Esophagus squamous epithelium (tissue), 5 donors: ENCODE results near the gene RBM6. TPM values are rescaled to one million over a fixed set of nuclear protein-coding genes. Genes with fewer than 3 reads are reported as not detected.

Experiments used
- DNase-seq: peaks from one replicate; lab custom pipeline; 2025; lab: John Stamatoyannopoulos, UW
- H3K27ac ChIP-seq, 4 donors: fragments of 200-600 bp; sonication (generic); one replicate each; pipeline ENCODE4 v1.5.1; 2016 to 2019; ENCODE audit warnings: mild to moderate bottlenecking in 1 of 4
- H3K27me3 ChIP-seq, 4 donors: fragments of 200-600 bp; sonication (generic); 1 replicate in 3 of 4; 2 replicates in 1 of 4; pipeline versions ENCODE4 v1.5.1 to v1.6.0; 2017 to 2021; ENCODE audit warnings: antibody characterized with exemption in 1 of 4
- H3K36me3 ChIP-seq, 3 donors: fragments of 200-600 bp; sonication (generic); one replicate each; pipeline ENCODE4 v1.5.1; 2016 to 2019
- H3K4me1 ChIP-seq, 3 donors: fragments of 200-600 bp; sonication (generic); one replicate each; pipeline ENCODE4 v1.5.1; 2017 to 2019
- H3K4me3 ChIP-seq, 4 donors: fragments of 200-600 bp; sonication (generic); 1 replicate in 3 of 4; 2 replicates in 1 of 4; pipeline ENCODE4 v1.5.1; 2016 to 2019; ENCODE audit warnings: mild to moderate bottlenecking in 2 of 4, moderate library complexity in 1 of 4
- H3K9me3 ChIP-seq, 3 donors: fragments of 200-600 bp; sonication (generic); one replicate each; pipeline ENCODE4 v1.5.1; 2016 to 2019
- CTCF ChIP-seq, 6 experiments: fragments of 450-650 bp in 4 of 6; fragments of 200-600 bp in 2 of 6; sonication (generic) in 2 of 6; IDR thresholded peaks; one replicate each; pipeline ENCODE4 v1.5.1; 2016 to 2019; ENCODE audit warnings: antibody characterized with exemption in 6 of 6, mild to moderate bottlenecking in 4 of 6, moderate library complexity in 4 of 6
- POLR2A ChIP-seq, 4 donors: fragments of 450-650 bp; IDR thresholded peaks; one replicate each; pipeline ENCODE4 v1.6.1; 2017; ENCODE audit warnings: antibody characterized with exemption in 4 of 4, mild to moderate bottlenecking in 4 of 4, moderate library complexity in 3 of 4
- WGBS, 2 donors: methylation state at CpG; one replicate each; pipeline ENCODE4 v1.1.5; 2018; 5-methylcytosine and 5-hydroxymethylcytosine counted together
- intact Hi-C: fragments of 100-400 bp; cut with DNase I; formaldehyde crosslinking; loops from one replicate; pipeline ENCODE4 v1.15.0; 2022
- total RNA-seq, 4 donors: library from RNA; depleted of rRNA; stranded (reverse); fragments of >200 nt; gene quantifications; one replicate each; pipeline ENCODE4 v1.1.0, GENCODE V29; 2016
- donor health status: DM: yes; HTN: yes; CAD: no.

Gene RBM6
- total RNA-seq, 4 donors from 2014 or later: 32.2 to 85.1 (median 42.7) TPM

DNA sequence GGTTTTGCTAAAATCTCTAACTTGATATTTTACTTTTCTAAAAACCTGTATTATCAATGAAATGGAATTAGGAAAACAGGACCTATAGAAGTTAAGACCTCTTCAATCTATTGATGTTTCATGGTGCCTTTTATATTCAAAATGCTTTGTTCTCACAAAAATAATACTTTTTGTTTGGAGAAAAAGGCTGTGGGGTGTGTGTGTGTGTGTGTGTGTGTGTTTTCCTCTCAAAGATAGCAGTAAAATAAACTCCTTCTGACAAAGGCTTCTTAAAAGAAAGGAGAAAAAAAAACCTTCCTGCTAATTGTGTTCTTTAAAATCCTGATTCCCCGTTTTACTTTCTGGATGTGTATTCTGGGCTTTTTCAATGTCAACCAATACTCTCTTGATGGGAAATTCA is 54.5 kb downstream of the RBM6 start:
- intact Hi-C loops: no loop called here
- no peaks in the 10 kb centered on the region for H3K9me3 ChIP-seq
- no peak overlapping the region for H3K4me3 ChIP-seq
- no peak for DNase-seq
- WGBS, 2 donors: 68 to 89% methylated on average over 1 of the region's 1 CpG
- no peak overlapping the region for H3K27ac ChIP-seq
- no peak for TF ChIP-seq CTCF (IDR thresholded peaks at IDR 0.05)
- no peak for TF ChIP-seq POLR2A (IDR thresholded peaks at IDR 0.05)
- H3K4me1 ChIP-seq: peaks cover 0 to 9% (median 0%) of the 10 kb centered on the region in 3 donors
- peaks cover 0 to 75% (median 0%) of the 10 kb centered on the region in 3 donors for H3K36me3 ChIP-seq
- no peaks in the 10 kb centered on the region for H3K27me3 ChIP-seq

DNA sequence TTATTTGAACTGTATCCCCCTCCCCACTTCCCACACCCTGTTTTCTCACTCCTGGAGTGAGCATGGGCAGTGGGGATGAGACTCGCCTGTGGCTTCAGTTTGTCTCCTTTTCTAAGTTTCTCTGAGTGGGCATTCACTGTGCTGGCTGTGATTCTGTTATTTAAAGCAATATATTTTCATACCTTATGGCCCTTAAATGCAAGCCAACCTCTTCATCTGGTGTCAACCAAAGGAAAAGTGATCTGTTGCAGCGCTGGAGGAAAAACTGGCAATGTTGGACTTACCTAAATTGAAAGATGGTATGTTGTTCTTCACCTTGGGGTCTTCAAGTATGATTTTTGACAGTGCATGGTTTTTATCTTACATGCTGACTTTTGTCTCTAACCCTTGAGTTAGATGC is 56.1 kb downstream of the RBM6 start:
- H3K9me3 ChIP-seq: no peaks in the 10 kb centered on the region
- H3K4me1 ChIP-seq: peaks cover 0 to 9% (median 0%) of the 10 kb centered on the region in 3 donors
- 90 to 96% methylated on average over 2 of the region's 2 CpGs for WGBS, 2 donors
- H3K27me3 ChIP-seq: no peaks in the 10 kb centered on the region
- DNase-seq: no peak
- TF ChIP-seq POLR2A (IDR thresholded peaks at IDR 0.05): no peak
- TF ChIP-seq CTCF (IDR thresholded peaks at IDR 0.05): no peak
- intact Hi-C loops: no loop called here
- H3K27ac ChIP-seq: no peak overlapping the region
- H3K36me3 ChIP-seq: peaks cover 0 to 73% (median 0%) of the 10 kb centered on the region in 3 donors
- no peak overlapping the region for H3K4me3 ChIP-seq

DNA sequence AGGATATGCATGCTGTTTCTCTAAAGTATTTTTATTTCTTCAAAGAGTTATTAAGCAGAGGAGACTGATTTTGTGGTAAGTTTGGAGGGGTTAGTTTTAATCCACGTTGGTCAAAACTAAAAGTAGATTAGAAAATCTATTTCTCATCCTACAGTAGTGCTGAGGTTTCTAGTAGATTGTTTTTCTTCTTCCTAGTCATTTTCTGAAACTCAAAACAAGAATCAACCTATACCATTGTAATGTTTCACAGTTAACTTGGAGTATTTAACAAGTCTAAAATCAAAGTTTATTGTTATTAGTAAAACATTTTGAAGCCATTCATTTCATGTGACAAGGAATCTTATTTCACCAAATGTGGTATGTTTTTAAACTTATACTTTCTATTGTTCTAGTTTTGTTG is 57.9 kb downstream of the RBM6 start:
- DNase-seq: no peak
- no peaks in the 10 kb centered on the region for H3K9me3 ChIP-seq
- peaks cover 0 to 9% (median 0%) of the 10 kb centered on the region in 3 donors for H3K4me1 ChIP-seq
- peaks cover 0 to 75% (median 0%) of the 10 kb centered on the region in 3 donors for H3K36me3 ChIP-seq
- H3K4me3 ChIP-seq: no peak overlapping the region
- no peaks in the 10 kb centered on the region for H3K27me3 ChIP-seq
- no peak overlapping the region for H3K27ac ChIP-seq
- intact Hi-C loops: no loop called here
- no peak for TF ChIP-seq CTCF (IDR thresholded peaks at IDR 0.05)
- TF ChIP-seq POLR2A (IDR thresholded peaks at IDR 0.05): no peak
- WGBS, 2 donors: 46 to 67% methylated on average over 1 of the region's 1 CpG

- WGBS, 2 donors: 53 to 67% methylated on average over 2 of the region's 2 CpGs
Observed at GRCh38 chr3:49998326-49998725, 58.4 kb downstream of the RBM6 start.

GRCh38 chr3:50001511-50001910 is 61.6 kb downstream of the RBM6 start:
- Histone ChIP-seq H3K9me3 (no peaks in the 10 kb centered on the region), H3K4me1 (peaks cover 0 to 9% (median 0%) of the 10 kb centered on the region in 3 donors), H3K36me3 (peaks cover 0 to 64% (median 0%) of the 10 kb centered on the region in 3 donors), H3K27me3 (no peaks in the 10 kb centered on the region), H3K27ac (no peak overlapping the region), H3K4me3 (no peak overlapping the region)
- DNase-seq: no peak
- 91 to 100% methylated on average over 3 of the region's 3 CpGs for WGBS, 2 donors
- TF ChIP-seq POLR2A (IDR thresholded peaks at IDR 0.05) (no peak), CTCF (IDR thresholded peaks at IDR 0.05) (no peak)
- intact Hi-C loops: no loop called here

More at GRCh38 chr3:49998326-49998725, 58.4 kb downstream of the RBM6 start:
- no peak overlapping the region for H3K4me3 ChIP-seq
- no peaks in the 10 kb centered on the region for H3K27me3 ChIP-seq
- intact Hi-C loops: no loop called here
- no peak overlapping the region for H3K27ac ChIP-seq
- peaks cover 0 to 9% (median 0%) of the 10 kb centered on the region in 3 donors for H3K4me1 ChIP-seq
- no peaks in the 10 kb centered on the region for H3K9me3 ChIP-seq
- TF ChIP-seq POLR2A (IDR thresholded peaks at IDR 0.05): no peak
- peak in 1 of 6 experiments; percentile 20 for TF ChIP-seq CTCF (IDR thresholded peaks at IDR 0.05)
- H3K36me3 ChIP-seq: peaks cover 0 to 72% (median 0%) of the 10 kb centered on the region in 3 donors
- DNase-seq: no peak
